Lower lobe of right lung (tissue), 2 donors: ENCODE data around the gene CDIP1. TPM values are rescaled to one million over a fixed set of nuclear protein-coding genes. Genes with fewer than 3 reads are reported as not detected.

Experiments used
- ATAC-seq, 2 donors: fragments of 200-7000 bp; cut with Tn5 transposase; one replicate each; pipeline ENCODE4 v1.9.1; 2020 to 2022; ENCODE audit warnings: mild to moderate bottlenecking in 2 of 2, moderate library complexity in 2 of 2
- DNase-seq: peaks from one replicate; pipeline ENCODE4 v3.0.0-alpha.2; 2020
- H3K27ac ChIP-seq: fragments of 200-600 bp; one replicate; pipeline ENCODE4 v1.8.0; 2022
- H3K27me3 ChIP-seq: fragments of 200-600 bp; one replicate; pipeline ENCODE4 v1.8.0; 2022; ENCODE audit warnings: low read depth
- H3K36me3 ChIP-seq: fragments of 200-600 bp; one replicate; pipeline ENCODE4 v1.8.0; 2022; ENCODE audit warnings: mild to moderate bottlenecking
- H3K4me1 ChIP-seq: fragments of 200-600 bp; one replicate; pipeline ENCODE4 v1.8.0; 2022
- H3K4me3 ChIP-seq: fragments of 200-600 bp; one replicate; pipeline ENCODE4 v1.8.0; 2022; ENCODE audit warnings: mild to moderate bottlenecking
- H3K9me3 ChIP-seq: fragments of 200-600 bp; one replicate; pipeline ENCODE4 v1.8.0; 2022
- CTCF ChIP-seq: fragments of 200-600 bp; IDR thresholded peaks from one replicate; pipeline ENCODE4 v1.8.0; 2022; ENCODE audit warnings: antibody characterized with exemption, mild to moderate bottlenecking
- intact Hi-C: fragments of 100-400 bp; cut with DNase I; formaldehyde crosslinking; loops from one replicate; pipeline ENCODE4 v1.11.0; 2022
- long read RNA-seq: library from polyadenylated mRNA; unstranded; transcript quantifications from one replicate; pipeline ENCODE4 v2.0.0, GENCODE V29; 2021
- total RNA-seq: library from RNA; stranded (reverse); fragmentation: NEBNext Ultra II Directional; extraction: Animal tissue kit (Norgen Biotek cat#: 25700); gene quantifications from one replicate; pipeline ENCODE4 v1.2.1, GENCODE V29; 2021
- donor health status: DM: no; HTN: yes; CAD: no; lungs with severe emphysema.

The CDIP1 gene
- total RNA-seq, result 21.1 TPM
- long read RNA-seq, transcript CDIP1-209 (6 exons, 2,062 nt), result major isoform, 15 of 33 reads
- long read RNA-seq, partial matches to known transcripts, result 8 of 33 reads
- long read RNA-seq, other reads (novel, unspliced or antisense), result 7 of 33 reads

- intact Hi-C loops, result no loop called here
Measured at GRCh38 chr16:4538350-4539235, at the start of gene CDIP1. Gene CDIP1 (minus strand): TSS chr16:4538773. CDS start chr16:4514130, 24,643 bp downstream.

GRCh38 chr16:4586291-4586690 is 47.7 kb upstream of the CDIP1 start:
- no peaks in the 10 kb centered on the region for H3K36me3 ChIP-seq
- no peaks in the 10 kb centered on the region for H3K9me3 ChIP-seq
- intact Hi-C loops, result no loop called here
- TF ChIP-seq CTCF, result no peak
- ATAC-seq (no peak), DNase-seq (no peak)
- no peak overlapping the region for H3K4me3 ChIP-seq
- no peak overlapping the region for H3K27ac ChIP-seq
- H3K4me1 ChIP-seq, result no peaks in the 10 kb centered on the region
- H3K27me3 ChIP-seq, result no peaks in the 10 kb centered on the region

More at GRCh38 chr16:4538350-4539235, at the start of gene CDIP1:
- TF ChIP-seq CTCF, result peak; percentile 22
- Histone ChIP-seq H3K27ac (peak within 1 kb of the TSS; percentile 89), H3K36me3 (no peaks in the 10 kb centered on the region), H3K4me3 (peak within 1 kb of the TSS; percentile 81), H3K9me3 (peaks cover 3% of the 10 kb centered on the region), H3K27me3 (no peaks in the 10 kb centered on the region), H3K4me1 (peaks cover 10% of the 10 kb centered on the region)
- DNase-seq (peak; percentile 98), ATAC-seq (peak; percentile 98)

- no peak overlapping the region for H3K4me3 ChIP-seq
- no peaks in the 10 kb centered on the region for H3K36me3 ChIP-seq
- no peaks in the 10 kb centered on the region for H3K4me1 ChIP-seq
- H3K9me3 ChIP-seq, result no peaks in the 10 kb centered on the region
- ATAC-seq (no peak), DNase-seq (no peak)
- intact Hi-C loops, result no loop called here
- no peak overlapping the region for H3K27ac ChIP-seq
- TF ChIP-seq CTCF, result no peak
- no peaks in the 10 kb centered on the region for H3K27me3 ChIP-seq
Measured at GRCh38 chr16:4583906-4584305, 45.3 kb upstream of the CDIP1 start.

GRCh38 chr16:4580250-4580649 is 41.7 kb upstream of the CDIP1 start:
- intact Hi-C loops, result no loop called here
- no peak for TF ChIP-seq CTCF
- ATAC-seq (peak; percentile 12 to 80), DNase-seq (no peak)
- no peak overlapping the region for H3K4me3 ChIP-seq
- no peaks in the 10 kb centered on the region for H3K4me1 ChIP-seq
- H3K36me3 ChIP-seq, result no peaks in the 10 kb centered on the region
- no peaks in the 10 kb centered on the region for H3K27me3 ChIP-seq
- no peak overlapping the region for H3K27ac ChIP-seq
- H3K9me3 ChIP-seq, result no peaks in the 10 kb centered on the region

- ATAC-seq, result no peak
- intact Hi-C loops, result no loop called here
Measured at GRCh38 chr16:4578961-4579530, 40.5 kb upstream of the CDIP1 start.

More at GRCh38 chr16:4578961-4579530, 40.5 kb upstream of the CDIP1 start:
- no peak for TF ChIP-seq CTCF
- no peaks in the 10 kb centered on the region for H3K4me1 ChIP-seq
- no peak overlapping the region for H3K4me3 ChIP-seq
- no peaks in the 10 kb centered on the region for H3K36me3 ChIP-seq
- no peak overlapping the region for H3K27ac ChIP-seq
- no peaks in the 10 kb centered on the region for H3K9me3 ChIP-seq
- no peaks in the 10 kb centered on the region for H3K27me3 ChIP-seq
- DNase-seq, result no peak
